ENCODE results near the gene MTRF1.
"Not testable (repeated sequence)": the region's sequence is repeated elsewhere in the genome, so short reads cannot be mapped to it uniquely, and the experiment has no call there.

Gene MTRF1

GRCh38 chr13:41279156-41279555 lies 15.8 kb upstream of the MTRF1 start:
- not testable (repeated sequence) for DNase-seq

GRCh38 chr13:41276824-41277223 lies 13.4 kb upstream of the MTRF1 start:
- DNase-seq: no peak

- DNase-seq: no peak
Observed at GRCh38 chr13:41274881-41275280, 11.5 kb upstream of the MTRF1 start.

- no peak for DNase-seq
Observed at GRCh38 chr13:41273831-41274441, 10.6 kb upstream of the MTRF1 start.

DNA sequence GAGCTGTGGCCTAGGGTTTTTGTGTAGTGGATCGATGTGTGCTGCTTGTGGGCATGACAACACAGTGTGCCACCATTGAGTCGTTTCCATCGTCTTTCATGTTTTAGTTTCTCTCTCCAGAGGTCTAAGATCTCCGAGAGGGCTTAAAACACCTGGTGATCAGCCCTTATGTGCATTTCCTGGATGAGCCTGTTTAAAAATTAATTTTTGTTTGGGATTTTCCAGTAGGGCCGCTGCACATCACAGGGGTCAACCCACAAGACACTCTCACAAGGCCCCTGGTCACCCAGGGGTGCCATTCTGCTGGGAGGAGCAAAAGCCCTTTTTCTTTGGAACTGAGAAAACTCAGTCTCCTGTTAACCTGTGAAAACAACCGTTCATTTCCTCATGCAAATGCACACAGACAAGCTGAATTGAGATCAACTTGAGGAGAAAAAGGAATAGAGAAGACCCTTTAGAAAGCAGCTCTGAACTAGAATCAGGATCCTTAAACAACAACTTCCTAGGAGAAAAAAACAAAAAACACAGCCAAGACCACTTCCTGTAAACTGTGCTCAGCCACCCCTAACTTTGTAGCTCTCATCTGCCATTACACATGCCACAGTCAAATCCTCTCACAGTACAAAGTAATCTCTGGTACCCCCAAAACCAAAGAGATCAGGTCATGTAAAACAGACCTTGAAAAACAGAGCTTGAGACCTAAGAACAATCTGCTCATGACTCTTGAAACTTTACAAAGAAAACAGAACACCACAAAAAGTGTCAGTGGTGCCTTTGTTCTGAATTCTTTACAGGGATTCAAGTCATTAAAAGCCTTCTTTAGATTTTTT lies 8.3 kb upstream of the MTRF1 start:
- no peak for DNase-seq

- DNase-seq: no peak
Observed at GRCh38 chr13:41268764-41269163, 5.4 kb upstream of the MTRF1 start.

- no peak for DNase-seq
Observed at GRCh38 chr13:41267106-41267505, 3.7 kb upstream of the MTRF1 start.

DNA sequence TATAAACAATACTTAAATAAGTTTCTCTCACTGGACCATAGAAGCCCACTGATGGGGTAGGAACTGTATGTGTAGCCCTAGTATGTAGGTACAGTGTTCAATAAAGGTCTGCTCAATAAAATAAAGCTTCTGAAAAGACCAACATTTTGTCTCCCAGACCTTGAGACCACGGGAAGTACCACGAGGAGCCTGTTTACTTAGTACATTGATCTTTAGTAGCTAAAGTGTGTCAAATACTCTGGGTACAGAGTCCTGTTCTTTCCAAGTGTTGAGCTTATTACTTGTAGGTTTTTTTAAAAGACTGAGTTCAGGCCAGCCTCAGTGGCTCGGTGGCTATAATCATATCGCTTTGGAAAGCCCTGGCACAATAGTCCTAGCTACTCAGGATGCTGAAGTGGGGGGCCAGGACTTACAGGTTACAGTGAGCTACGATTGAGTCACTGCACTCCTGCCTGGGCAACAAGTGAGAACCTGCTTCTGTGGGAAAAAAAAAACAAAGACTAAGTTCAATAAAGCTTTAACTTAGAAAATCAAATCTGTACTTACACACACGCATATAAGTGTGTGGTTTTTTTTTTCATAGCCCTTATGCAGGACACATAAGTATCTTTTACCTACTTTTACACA lies 3.4 kb downstream of the MTRF1 start:
- DNase-seq: no peak

DNA sequence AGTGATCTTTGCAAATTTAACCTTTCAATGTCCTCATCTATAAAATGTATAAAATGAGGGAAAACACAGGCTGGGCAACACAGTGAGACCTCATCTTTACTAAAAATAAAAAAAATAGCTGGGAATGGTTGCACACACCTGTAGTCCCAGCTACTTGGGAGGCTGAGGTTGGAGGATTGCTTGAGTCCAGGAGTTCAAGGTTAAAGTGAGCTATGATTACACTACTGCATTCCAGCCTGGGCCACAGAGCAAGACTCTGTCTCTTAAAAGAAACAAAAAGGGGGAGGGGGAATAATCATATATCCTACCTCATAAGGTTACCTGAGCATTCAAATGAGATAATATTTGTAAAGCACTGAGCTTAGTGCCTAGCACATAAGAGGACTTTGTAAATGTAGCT lies 5.8 kb downstream of the MTRF1 start:
- no peak for DNase-seq

GRCh38 chr13:41254902-41255301 lies 8.5 kb downstream of the MTRF1 start:
- DNase-seq: no peak

DNA sequence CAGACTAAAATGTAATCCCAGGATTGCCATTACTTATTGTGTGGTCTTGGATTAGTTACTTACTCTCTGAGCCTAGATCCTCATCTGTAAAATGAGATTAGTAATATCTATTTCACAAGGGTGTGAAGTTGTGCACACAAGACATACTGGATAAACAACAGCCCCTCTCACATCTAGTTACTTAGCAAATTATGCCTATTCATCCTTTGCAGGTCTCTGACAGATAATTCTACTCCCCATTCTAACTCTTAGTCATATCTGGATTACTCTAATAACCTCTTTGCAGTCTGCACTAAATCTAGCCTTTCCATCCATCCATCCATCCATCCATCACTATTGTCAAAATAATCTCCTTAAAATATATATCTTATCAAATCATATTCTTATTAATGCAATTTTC lies 12.4 kb downstream of the MTRF1 start:
- no peak for DNase-seq

- DNase-seq: no peak
Observed at GRCh38 chr13:41246969-41247680, 16.3 kb downstream of the MTRF1 start.

DNA sequence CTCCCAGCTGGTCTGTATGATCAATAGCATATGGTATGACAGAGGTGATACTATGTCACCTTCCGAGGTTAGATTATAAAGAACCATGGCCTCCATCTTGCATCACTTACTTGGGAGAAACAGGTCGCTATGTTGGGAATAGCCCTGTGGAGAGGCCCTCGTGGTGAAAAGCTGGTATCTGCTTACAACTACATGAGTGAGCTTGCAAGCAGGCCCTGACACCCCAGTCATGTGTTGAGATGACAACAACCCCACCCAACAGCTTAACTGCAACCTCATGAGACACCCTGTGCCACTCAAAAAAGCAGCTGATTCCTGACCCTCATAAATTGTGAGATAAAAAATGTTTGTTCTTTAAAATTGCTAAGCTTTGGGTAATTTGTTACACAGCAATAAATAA lies 18.8 kb downstream of the MTRF1 start:
- DNase-seq: no peak

GRCh38 chr13:41241626-41242025 lies 21.8 kb downstream of the MTRF1 start:
- DNase-seq: no peak

GRCh38 chr13:41236369-41236768 lies 27.0 kb downstream of the MTRF1 start:
- no peak for DNase-seq

DNA sequence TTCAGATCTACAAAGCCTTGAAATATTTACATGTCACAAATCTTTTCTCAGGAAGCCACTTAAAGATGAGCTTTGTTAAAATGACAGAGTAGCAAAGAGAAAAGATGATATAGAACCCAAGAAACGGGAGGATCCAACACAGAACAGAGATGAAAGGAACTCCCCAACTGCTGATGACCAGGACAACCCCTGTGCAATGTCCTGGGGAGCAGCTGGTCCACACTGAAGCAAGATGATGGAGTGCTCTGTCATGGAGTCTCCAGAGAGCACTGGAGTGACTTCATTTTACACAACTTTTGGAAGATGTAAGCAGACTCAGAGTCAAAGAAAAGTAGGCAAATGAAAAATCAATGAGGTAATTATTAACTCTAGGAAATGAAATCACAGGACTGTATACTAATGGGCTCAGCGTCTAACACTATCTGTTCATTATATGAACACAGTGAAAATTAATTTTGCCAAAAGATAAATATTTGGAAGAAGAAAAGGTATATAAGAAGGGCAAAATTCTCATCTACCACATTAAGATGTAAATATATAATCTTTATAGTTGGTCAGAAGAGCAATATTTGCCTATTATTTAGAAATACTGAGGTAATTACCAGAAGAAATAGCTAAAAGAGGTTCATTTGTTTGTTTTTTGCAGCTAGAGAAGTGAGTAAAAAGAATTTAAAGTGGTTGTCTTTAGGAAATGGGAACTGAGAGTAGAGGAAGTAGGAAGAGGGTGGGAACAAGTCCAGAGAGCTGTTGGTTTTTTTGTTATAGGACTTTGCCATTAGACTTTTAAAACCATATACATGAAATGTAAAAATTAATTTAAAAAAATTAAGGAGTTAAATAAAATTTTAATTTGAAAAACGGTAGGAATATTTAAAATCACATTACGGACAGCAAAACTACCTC lies 30.5 kb downstream of the MTRF1 start:
- no peak for DNase-seq

- DNase-seq: no peak
Observed at GRCh38 chr13:41231786-41232185, 31.6 kb downstream of the MTRF1 start.

DNA sequence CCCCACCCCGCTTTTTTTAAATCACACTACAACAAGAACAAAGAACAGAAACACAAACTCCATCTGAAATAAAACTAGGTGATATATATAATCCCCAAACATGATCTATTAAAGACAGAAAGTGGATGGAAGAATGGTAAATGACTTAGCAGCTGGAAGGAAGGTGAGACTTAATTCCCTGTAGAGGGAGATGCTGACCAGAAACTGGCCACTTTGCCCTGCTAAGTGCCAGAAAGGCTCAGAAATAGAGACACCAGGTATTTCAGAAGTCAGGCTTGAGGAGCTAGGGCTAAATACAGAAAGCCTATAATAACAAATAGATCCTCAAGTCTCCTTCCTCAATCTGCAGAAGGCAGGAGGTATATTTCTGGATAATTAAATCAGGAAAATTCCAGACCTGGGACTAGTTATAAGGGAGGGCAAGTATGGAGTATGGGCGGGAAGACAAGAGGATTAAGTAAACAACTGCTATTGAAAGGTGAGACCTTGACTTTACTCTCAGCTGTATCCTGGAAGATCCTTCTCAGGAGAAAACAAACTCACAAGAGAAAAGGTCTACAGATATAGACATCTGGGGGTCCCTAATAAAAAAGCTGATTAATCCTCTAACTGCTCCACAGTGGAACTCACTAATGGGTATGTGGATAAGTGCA lies 32.2 kb downstream of the MTRF1 start:
- no peak for DNase-seq

DNA sequence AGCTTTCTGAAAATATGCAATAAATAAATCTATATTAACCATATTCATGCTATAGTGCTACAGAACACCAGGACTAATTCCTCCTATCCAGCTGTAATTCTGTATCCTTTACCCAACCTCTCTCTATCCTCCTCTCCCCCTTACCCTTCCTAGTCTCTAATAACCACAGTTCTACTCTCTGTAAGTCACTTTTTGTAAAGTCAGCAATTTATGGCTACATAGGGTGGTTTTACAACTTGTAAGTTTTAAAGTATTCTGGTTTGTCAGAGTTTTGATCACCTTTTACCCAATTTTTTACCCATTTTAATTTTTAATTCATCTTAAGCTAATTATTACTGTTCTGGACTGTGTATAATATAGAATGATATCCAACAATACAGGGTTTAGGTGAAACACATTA lies 34.0 kb downstream of the MTRF1 start:
- no peak for DNase-seq

- no peak for DNase-seq
Observed at GRCh38 chr13:41224113-41225110, 39.0 kb downstream of the MTRF1 start.
